Mesenchymal stem cell (in vitro differentiated cells and primary cell): ENCODE data around the gene MAPK6.

ENCODE experiments used
- DNase-seq: peaks from one replicate; pipeline ENCODE4 v3.0.0-alpha.2; 2013
- H2AFZ ChIP-seq: one replicate; pipeline ENCODE4 v1.6.1; 2013; ENCODE audit warnings: low read depth, mild to moderate bottlenecking, control low read depth, inconsistent platforms, low read length, moderate library complexity
- H2AK5ac ChIP-seq: 2 replicates; pipeline ENCODE4 v1.6.1; 2013; ENCODE audit warnings: low read length, moderate library complexity, mild to moderate bottlenecking, inconsistent platforms; ENCODE audit not compliant: severe bottlenecking
- H2BK120ac ChIP-seq: one replicate; pipeline ENCODE4 v1.6.1; 2013; ENCODE audit warnings: low read depth, mild to moderate bottlenecking, inconsistent platforms, low read length, moderate library complexity
- H2BK12ac ChIP-seq, 2 experiments: one replicate each; pipeline ENCODE4 v1.6.1; 2013; ENCODE audit warnings: inconsistent platforms in 2 of 2, low read length in 2 of 2, mild to moderate bottlenecking in 2 of 2, moderate library complexity in 2 of 2, control low read depth in 1 of 2
- H2BK15ac ChIP-seq: one replicate; pipeline ENCODE4 v1.6.1; 2013; ENCODE audit warnings: mild to moderate bottlenecking, low read depth, inconsistent platforms; ENCODE audit not compliant: poor library complexity, severe bottlenecking
- H2BK5ac ChIP-seq: 2 replicates; pipeline ENCODE4 v1.6.1; 2013; ENCODE audit warnings: low read depth, mild to moderate bottlenecking, low read length, control low read depth, inconsistent platforms; ENCODE audit not compliant: poor library complexity, severe bottlenecking
- H3K14ac ChIP-seq, 2 experiments: one replicate each; pipeline ENCODE4 v1.6.1; 2013; ENCODE audit warnings: inconsistent platforms in 2 of 2, low read length in 2 of 2, control low read depth in 1 of 2, mild to moderate bottlenecking in 1 of 2, moderate library complexity in 1 of 2
- H3K18ac ChIP-seq, 2 experiments: one replicate each; pipeline ENCODE4 v1.6.1; 2013; ENCODE audit warnings: inconsistent platforms in 2 of 2, low read length in 2 of 2, control low read depth in 1 of 2, low read depth in 1 of 2, mild to moderate bottlenecking in 1 of 2
- H3K23ac ChIP-seq, 2 experiments: one replicate each; pipeline ENCODE4 v1.6.1; 2013; ENCODE audit warnings: inconsistent platforms in 2 of 2, low read length in 2 of 2, mild to moderate bottlenecking in 2 of 2, moderate library complexity in 2 of 2, control low read depth in 1 of 2
- H3K27ac ChIP-seq: 2 replicates; pipeline ENCODE4 v1.5.1; 2013; ENCODE audit warnings: mild to moderate bottlenecking, moderate library complexity, low read length, control low read depth, inconsistent platforms; ENCODE audit not compliant: poor library complexity, severe bottlenecking
- H3K27me3 ChIP-seq, 2 experiments: 2 replicates each; pipeline versions ENCODE4 v1.6.1 to v1.7.0; 2013; ENCODE audit warnings: low read length in 2 of 2, mild to moderate bottlenecking in 2 of 2, moderate library complexity in 2 of 2, control low read depth in 1 of 2, inconsistent platforms in 1 of 2; ENCODE audit not compliant: control insufficient read depth in 1 of 2, insufficient read depth in 1 of 2
- H3K36me3 ChIP-seq, 2 experiments: 2 replicates each; pipeline versions ENCODE4 v1.6.1 to v1.7.0; 2013; ENCODE audit warnings: low read length in 2 of 2, control low read depth in 1 of 2, inconsistent platforms in 1 of 2, low read depth in 1 of 2, mild to moderate bottlenecking in 1 of 2; ENCODE audit not compliant: insufficient read depth in 2 of 2, control insufficient read depth in 1 of 2
- H3K4ac ChIP-seq, 2 experiments: one replicate each; pipeline ENCODE4 v1.6.1; 2013; ENCODE audit warnings: inconsistent platforms in 2 of 2, low read length in 2 of 2, mild to moderate bottlenecking in 2 of 2, moderate library complexity in 2 of 2, control low read depth in 1 of 2, low read depth in 1 of 2
- H3K4me1 ChIP-seq: 2 replicates; pipeline ENCODE4 v1.6.1; 2013; ENCODE audit warnings: low read depth, low read length, control low read depth; ENCODE audit not compliant: control insufficient read depth, insufficient read depth
- H3K4me2 ChIP-seq: 2 replicates; pipeline ENCODE4 v1.6.1; 2013; ENCODE audit warnings: low read length, mild to moderate bottlenecking, inconsistent platforms; ENCODE audit not compliant: poor library complexity, severe bottlenecking
- H3K4me3 ChIP-seq, 2 experiments: 2 replicates each; pipeline versions ENCODE4 v1.5.1 to v1.7.0; 2013; ENCODE audit warnings: low read length in 2 of 2, mild to moderate bottlenecking in 2 of 2, control low read depth in 1 of 2, low read depth in 1 of 2; ENCODE audit not compliant: insufficient read depth in 1 of 2
- H3K79me1 ChIP-seq: replicated peaks from 2 replicates; pipeline ENCODE4 v1.6.1; 2013; ENCODE audit warnings: mild to moderate bottlenecking, control low read depth, low read length, inconsistent platforms; ENCODE audit not compliant: poor library complexity, severe bottlenecking
- H3K9ac ChIP-seq: 2 replicates; pipeline ENCODE4 v1.7.0; 2013; ENCODE audit warnings: mild to moderate bottlenecking, low read length, moderate library complexity
- H3K9me3 ChIP-seq: 2 replicates; pipeline ENCODE4 v1.7.0; 2013; ENCODE audit warnings: mild to moderate bottlenecking, low read length; ENCODE audit not compliant: control insufficient read depth
- H4K8ac ChIP-seq: one replicate; pipeline ENCODE4 v1.6.1; 2013; ENCODE audit warnings: inconsistent platforms, mild to moderate bottlenecking, low read length, moderate library complexity
- H4K91ac ChIP-seq: one replicate; pipeline ENCODE4 v1.6.1; 2013; ENCODE audit warnings: mild to moderate bottlenecking, low read length, inconsistent platforms
- WGBS: methylation state at CpG from one replicate; pipeline ENCODE4 v1.1.7; 2013; ENCODE audit warnings: mixed read lengths; 5-methylcytosine and 5-hydroxymethylcytosine counted together

Gene MAPK6

DNA sequence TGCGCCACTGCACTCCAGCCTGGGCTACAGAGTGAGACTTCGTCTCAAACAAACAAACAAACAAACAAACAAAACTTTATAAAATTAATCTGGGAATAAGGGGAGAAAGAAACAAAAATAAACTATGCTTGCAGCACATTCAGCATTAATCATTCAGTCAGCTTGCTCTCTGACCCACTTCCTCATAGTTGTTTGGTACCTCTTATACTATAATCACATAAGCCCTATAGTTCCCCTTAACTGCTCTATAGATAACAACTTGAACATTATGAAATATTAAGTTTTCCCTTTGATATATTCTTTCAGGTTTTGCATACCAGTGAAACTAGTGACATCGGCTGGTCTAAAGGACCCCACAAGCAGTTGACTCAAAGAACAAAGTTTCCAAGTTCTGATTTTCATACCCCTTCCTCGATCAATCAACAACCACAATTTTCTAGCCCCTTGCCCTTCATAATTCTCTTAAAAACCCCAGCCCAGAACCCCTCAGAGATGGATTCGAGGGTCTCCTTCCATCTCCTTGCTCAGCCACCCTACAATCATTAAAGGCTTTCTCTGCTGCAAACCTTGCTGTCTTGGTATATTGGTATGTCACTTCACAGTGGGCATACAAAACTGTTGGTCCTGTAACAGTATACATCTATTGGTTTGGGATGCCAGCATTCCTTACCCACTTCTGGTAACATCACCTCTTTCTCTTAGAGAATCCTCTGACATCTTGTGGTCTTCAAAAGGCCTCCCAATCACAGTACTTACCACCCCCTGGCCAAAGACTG, 67.2 kb downstream of the MAPK6 start:
- no peak overlapping the region for H3K4me3 ChIP-seq
- no peak overlapping the region for H3K18ac ChIP-seq
- no peaks in the 10 kb centered on the region for H3K79me1 ChIP-seq
- no peak overlapping the region for H3K23ac ChIP-seq
- H3K27me3 ChIP-seq: no peaks in the 10 kb centered on the region
- no peak overlapping the region for H2AFZ ChIP-seq
- H4K91ac ChIP-seq: no peak overlapping the region
- WGBS: 97% methylated on average over 3 of the region's 5 CpGs
- H2BK15ac ChIP-seq: no peak overlapping the region
- H3K4me2 ChIP-seq: no peak overlapping the region
- no peak overlapping the region for H2BK120ac ChIP-seq
- H2BK5ac ChIP-seq: no peak overlapping the region
- no peaks in the 10 kb centered on the region for H3K4me1 ChIP-seq
- no peak overlapping the region for H3K27ac ChIP-seq
- no peak overlapping the region for H3K9ac ChIP-seq
- H3K14ac ChIP-seq: no peak overlapping the region
- no peak overlapping the region for H3K4ac ChIP-seq
- no peak overlapping the region for H2AK5ac ChIP-seq
- H2BK12ac ChIP-seq: no peak overlapping the region
- no peak overlapping the region for H4K8ac ChIP-seq
- H3K36me3 ChIP-seq: no peaks in the 10 kb centered on the region
- H3K9me3 ChIP-seq: peaks cover 14% of the 10 kb centered on the region
- no peak for DNase-seq

DNA sequence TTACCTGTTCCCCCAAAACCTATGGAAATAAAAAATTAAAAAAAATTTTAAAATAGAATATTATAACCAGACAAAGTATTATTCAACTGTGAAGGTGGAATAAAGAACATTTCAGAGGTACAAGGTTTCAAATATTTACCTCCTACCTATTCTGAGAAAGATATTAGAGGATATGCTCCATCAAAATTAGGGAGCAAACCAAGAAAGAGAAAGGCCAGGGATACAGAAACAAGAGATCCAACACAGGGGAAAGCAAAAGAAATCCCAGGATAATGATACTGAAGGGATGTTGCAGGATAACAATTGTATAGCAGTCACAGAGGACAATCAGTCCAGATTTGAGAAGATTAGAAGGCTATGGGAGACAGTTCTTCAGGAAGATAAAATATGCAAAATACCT, 71.2 kb downstream of the MAPK6 start:
- H3K4me3 ChIP-seq: no peak overlapping the region
- no peak overlapping the region for H3K27ac ChIP-seq
- no peak for DNase-seq
- H2BK15ac ChIP-seq: no peak overlapping the region
- no peak overlapping the region for H3K23ac ChIP-seq
- no peak overlapping the region for H3K4me2 ChIP-seq
- no peak overlapping the region for H2BK12ac ChIP-seq
- no peak overlapping the region for H3K4ac ChIP-seq
- no peak overlapping the region for H2BK120ac ChIP-seq
- H3K36me3 ChIP-seq: no peaks in the 10 kb centered on the region
- H2BK5ac ChIP-seq: no peak overlapping the region
- H2AFZ ChIP-seq: no peak overlapping the region
- no peaks in the 10 kb centered on the region for H3K27me3 ChIP-seq
- no peak overlapping the region for H2AK5ac ChIP-seq
- no peak overlapping the region for H3K14ac ChIP-seq
- no peaks in the 10 kb centered on the region for H3K79me1 ChIP-seq
- H3K9me3 ChIP-seq: peaks cover 14% of the 10 kb centered on the region
- H3K9ac ChIP-seq: no peak overlapping the region
- no peak overlapping the region for H4K8ac ChIP-seq
- H3K4me1 ChIP-seq: peaks cover 18% of the 10 kb centered on the region
- no peak overlapping the region for H4K91ac ChIP-seq
- H3K18ac ChIP-seq: no peak overlapping the region

DNA sequence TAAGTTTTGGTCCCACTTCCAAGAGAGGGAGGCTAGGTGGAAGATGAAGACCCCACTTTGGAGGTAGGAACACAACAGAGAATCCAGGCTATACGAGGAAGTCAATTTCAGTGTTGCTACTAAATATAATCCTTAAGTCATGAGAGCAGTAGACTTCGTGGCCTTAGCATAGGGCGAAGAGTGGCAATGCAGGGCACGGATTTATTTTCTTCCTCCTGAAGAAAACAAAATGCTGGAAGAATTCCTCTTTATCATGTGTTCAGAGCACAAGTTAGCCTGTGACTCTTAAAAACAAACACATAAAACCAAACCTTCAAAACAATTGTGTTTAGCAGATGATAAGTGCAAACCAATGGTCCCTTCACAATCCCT, 74.1 kb downstream of the MAPK6 start:
- Histone ChIP-seq H3K23ac (no peak overlapping the region), H3K27ac (peak overlapping the region; percentile 95), H2BK120ac (peak overlapping the region; percentile 46), H2BK12ac (no peak overlapping the region), H3K27me3 (no peaks in the 10 kb centered on the region), H2AFZ (no peak overlapping the region), H4K8ac (peak overlapping the region; percentile 46), H3K79me1 (no peaks in the 10 kb centered on the region), H3K36me3 (no peaks in the 10 kb centered on the region), H2BK15ac (no peak overlapping the region), H2AK5ac (peak overlapping the region; percentile 79), H3K4ac (no peak overlapping the region), H3K18ac (peak overlapping the region; percentile 67 to 80), H3K9me3 (peaks cover 3% of the 10 kb centered on the region), H2BK5ac (peak overlapping the region; percentile 95), H3K4me3 (no peak overlapping the region), H3K4me1 (peaks cover 19% of the 10 kb centered on the region), H3K14ac (no peak overlapping the region), H4K91ac (no peak overlapping the region), H3K9ac (peak overlapping the region; percentile 79), H3K4me2 (no peak overlapping the region)
- WGBS: 63% methylated on average over 4 of the region's 4 CpGs
- no peak for DNase-seq

DNA sequence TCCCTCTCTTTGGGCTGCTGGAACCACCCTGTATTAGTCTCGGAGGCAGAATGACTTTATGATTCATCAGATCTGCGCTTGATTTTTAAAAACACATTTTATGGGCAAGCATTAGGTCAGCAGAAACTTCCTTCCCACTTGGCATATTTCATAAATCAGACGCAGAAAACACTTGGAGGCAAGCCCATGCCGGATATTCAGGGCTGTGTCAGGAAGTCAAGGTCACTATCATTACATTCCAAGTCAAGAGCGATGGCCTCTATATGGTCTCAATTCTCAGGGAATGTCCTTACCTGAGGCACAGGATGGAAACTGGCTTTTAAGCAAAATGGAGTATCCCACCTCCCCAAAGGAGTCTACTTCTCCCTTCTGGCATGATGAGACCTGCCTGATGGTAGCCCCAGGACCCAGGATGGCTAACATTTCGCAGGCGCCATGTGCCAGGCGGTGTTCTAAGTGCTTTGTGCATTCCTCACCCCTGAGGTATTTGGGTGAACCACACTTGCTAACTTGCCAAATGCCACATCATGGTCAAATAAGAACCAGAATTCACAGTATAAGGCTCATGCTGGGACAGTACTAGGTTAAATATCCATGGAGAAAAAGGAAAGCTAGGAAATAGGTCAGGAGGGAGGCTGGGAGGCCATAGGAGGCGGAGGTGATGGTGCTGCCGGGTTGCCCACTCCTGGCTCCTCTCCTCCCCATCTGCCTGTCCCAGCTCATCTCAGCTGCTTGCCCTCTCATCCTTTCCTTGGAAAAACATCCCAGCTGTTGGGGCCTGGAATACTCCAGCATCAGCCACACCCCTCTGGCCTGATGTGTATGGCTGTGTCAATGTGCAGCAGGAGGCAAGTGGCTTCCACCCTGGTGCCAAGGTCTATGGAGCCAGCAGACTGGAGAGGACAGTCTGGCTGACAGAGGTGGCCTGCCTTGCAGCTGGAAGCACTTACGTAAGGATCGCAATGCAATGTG, 74.8 kb downstream of the MAPK6 start:
- peak overlapping the region; percentile 54 to 80 for H3K18ac ChIP-seq
- peak overlapping the region in 1 of 2 experiments; percentile 24 for H3K23ac ChIP-seq
- DNase-seq: peak; percentile 83
- H3K79me1 ChIP-seq: no peaks in the 10 kb centered on the region
- H4K91ac ChIP-seq: peak overlapping the region; percentile 58
- H3K4me2 ChIP-seq: no peak overlapping the region
- H2BK15ac ChIP-seq: no peak overlapping the region
- H2BK5ac ChIP-seq: peak overlapping the region; percentile 95
- peaks cover 3% of the 10 kb centered on the region for H3K9me3 ChIP-seq
- no peak overlapping the region for H2AFZ ChIP-seq
- peak overlapping the region; percentile 79 for H3K9ac ChIP-seq
- no peaks in the 10 kb centered on the region for H3K36me3 ChIP-seq
- H3K4me3 ChIP-seq: peak overlapping the region in 1 of 2 experiments; percentile 2
- peak overlapping the region; percentile 71 for H2AK5ac ChIP-seq
- 35% methylated on average over 12 of the region's 12 CpGs for WGBS
- peak overlapping the region in 1 of 2 experiments; percentile 51 for H3K14ac ChIP-seq
- no peak overlapping the region for H2BK120ac ChIP-seq
- peaks cover 19% of the 10 kb centered on the region for H3K4me1 ChIP-seq
- peak overlapping the region; percentile 5 for H4K8ac ChIP-seq
- no peaks in the 10 kb centered on the region for H3K27me3 ChIP-seq
- peak overlapping the region; percentile 95 for H3K27ac ChIP-seq
- H3K4ac ChIP-seq: peak overlapping the region in 1 of 2 experiments; percentile 91
- peak overlapping the region; percentile 7 to 83 for H2BK12ac ChIP-seq
